ENCODE results near the gene PSMC5. TPM values are rescaled to one million over a fixed set of nuclear protein-coding genes. Genes with fewer than 3 reads are reported as not detected.
"Not testable (repeated sequence)": the region's sequence is repeated elsewhere in the genome, so short reads cannot be mapped to it uniquely, and the experiment has no call there.

PSMC5 gene
- total and polyA plus RNA-seq, 4 donors = 51.0 to 87.4 (median 72.2) TPM

DNA sequence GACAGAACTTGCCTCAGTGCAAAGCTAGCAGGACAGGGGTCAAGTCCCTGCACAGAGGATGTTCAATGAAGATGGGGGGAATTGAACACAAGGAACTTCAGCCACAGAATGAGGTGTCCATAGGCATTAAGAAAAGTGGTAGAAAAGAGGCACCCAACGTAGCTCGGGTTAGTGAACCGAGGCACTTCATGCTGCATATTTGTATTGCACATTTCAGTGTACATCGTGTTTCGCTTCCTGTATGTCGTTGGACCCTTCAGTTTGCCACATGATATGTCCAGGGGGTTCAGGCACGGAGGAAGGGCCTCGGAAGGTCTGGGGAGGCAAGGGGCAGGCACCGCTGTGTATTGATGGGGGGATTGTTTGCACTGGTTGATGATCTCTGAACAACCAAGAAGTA, 51.2 kb downstream of the PSMC5 start:
- not testable (repeated sequence) for H3K4me3 ChIP-seq (ENCODE audit: low read depth in 1 of 3, low read length in 3 of 3); H3K4me1 ChIP-seq (ENCODE audit: control insufficient read depth in 4 of 4, insufficient read depth in 4 of 4, low read length in 3 of 4); H3K27ac ChIP-seq (ENCODE audit: low read depth in 1 of 2, low read length in 2 of 2); DNase-seq (ENCODE audit: low spot score); H3K36me3 ChIP-seq (ENCODE audit: control insufficient read depth in 4 of 4, insufficient read depth in 3 of 4, low read depth in 1 of 4, low read length in 3 of 4); H3K9ac ChIP-seq (ENCODE audit: low read depth in 1 of 2, low read length in 2 of 2); H3K27me3 ChIP-seq (ENCODE audit: control insufficient read depth in 4 of 4, insufficient read depth in 4 of 4, low read length in 3 of 4); H3K9me3 ChIP-seq (ENCODE audit: control insufficient read depth in 4 of 4, low read length in 3 of 4)
- 82% methylated on average over 9 of the region's 9 CpGs for WGBS

DNA sequence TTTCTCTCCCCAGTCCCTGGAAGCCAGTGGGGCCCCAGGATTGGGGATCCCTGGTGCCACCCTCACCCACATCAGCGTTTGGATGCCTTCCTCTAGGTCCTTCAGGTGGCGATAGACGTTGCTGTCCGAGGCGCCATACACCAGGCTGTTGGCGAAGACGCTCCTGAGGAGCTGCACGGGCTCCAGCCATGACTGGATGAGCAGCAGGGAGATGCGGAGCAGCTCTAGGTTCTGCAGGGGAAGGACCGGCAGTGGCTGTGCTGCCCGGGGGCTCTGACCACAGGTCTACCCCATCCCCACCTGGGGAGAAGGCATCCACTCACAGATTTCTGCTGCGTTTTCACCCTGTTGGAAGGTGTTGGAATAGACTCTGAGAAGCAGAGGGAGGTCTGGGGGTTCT, 53.5 kb downstream of the PSMC5 start:
- no peak for DNase-seq (ENCODE audit: low spot score)
- no peaks in the 10 kb centered on the region for H3K9me3 ChIP-seq (ENCODE audit: control insufficient read depth in 4 of 4, low read length in 3 of 4)
- H3K27me3 ChIP-seq (ENCODE audit: control insufficient read depth in 4 of 4, insufficient read depth in 4 of 4, low read length in 3 of 4) = no peaks in the 10 kb centered on the region
- 87% methylated on average over 12 of the region's 12 CpGs for WGBS
- H3K9ac ChIP-seq (ENCODE audit: low read depth in 1 of 2, low read length in 2 of 2) = no peak overlapping the region
- TF ChIP-seq, protein P1, sequence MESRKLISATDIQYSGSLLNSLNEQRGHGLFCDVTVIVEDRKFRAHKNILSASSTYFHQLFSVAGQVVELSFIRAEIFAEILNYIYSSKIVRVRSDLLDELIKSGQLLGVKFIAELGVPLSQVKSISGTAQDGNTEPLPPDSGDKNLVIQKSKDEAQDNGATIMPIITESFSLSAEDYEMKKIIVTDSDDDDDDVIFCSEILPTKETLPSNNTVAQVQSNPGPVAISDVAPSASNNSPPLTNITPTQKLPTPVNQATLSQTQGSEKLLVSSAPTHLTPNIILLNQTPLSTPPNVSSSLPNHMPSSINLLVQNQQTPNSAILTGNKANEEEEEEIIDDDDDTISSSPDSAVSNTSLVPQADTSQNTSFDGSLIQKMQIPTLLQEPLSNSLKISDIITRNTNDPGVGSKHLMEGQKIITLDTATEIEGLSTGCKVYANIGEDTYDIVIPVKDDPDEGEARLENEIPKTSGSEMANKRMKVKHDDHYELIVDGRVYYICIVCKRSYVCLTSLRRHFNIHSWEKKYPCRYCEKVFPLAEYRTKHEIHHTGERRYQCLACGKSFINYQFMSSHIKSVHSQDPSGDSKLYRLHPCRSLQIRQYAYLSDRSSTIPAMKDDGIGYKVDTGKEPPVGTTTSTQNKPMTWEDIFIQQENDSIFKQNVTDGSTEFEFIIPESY (IDR thresholded peaks at IDR 0.05) = no peak
- TF ChIP-seq FOXA2 (IDR thresholded peaks at IDR 0.05) (no peak), GABPA (IDR thresholded peaks at IDR 0.05 in 1 of 2, conservative IDR thresholded peaks at IDR 0.05 in 1 of 2) (no peak)
- TF ChIP-seq, protein P2, sequence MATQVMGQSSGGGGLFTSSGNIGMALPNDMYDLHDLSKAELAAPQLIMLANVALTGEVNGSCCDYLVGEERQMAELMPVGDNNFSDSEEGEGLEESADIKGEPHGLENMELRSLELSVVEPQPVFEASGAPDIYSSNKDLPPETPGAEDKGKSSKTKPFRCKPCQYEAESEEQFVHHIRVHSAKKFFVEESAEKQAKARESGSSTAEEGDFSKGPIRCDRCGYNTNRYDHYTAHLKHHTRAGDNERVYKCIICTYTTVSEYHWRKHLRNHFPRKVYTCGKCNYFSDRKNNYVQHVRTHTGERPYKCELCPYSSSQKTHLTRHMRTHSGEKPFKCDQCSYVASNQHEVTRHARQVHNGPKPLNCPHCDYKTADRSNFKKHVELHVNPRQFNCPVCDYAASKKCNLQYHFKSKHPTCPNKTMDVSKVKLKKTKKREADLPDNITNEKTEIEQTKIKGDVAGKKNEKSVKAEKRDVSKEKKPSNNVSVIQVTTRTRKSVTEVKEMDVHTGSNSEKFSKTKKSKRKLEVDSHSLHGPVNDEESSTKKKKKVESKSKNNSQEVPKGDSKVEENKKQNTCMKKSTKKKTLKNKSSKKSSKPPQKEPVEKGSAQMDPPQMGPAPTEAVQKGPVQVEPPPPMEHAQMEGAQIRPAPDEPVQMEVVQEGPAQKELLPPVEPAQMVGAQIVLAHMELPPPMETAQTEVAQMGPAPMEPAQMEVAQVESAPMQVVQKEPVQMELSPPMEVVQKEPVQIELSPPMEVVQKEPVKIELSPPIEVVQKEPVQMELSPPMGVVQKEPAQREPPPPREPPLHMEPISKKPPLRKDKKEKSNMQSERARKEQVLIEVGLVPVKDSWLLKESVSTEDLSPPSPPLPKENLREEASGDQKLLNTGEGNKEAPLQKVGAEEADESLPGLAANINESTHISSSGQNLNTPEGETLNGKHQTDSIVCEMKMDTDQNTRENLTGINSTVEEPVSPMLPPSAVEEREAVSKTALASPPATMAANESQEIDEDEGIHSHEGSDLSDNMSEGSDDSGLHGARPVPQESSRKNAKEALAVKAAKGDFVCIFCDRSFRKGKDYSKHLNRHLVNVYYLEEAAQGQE (IDR thresholded peaks at IDR 0.05) = no peak
- no peaks in the 10 kb centered on the region for H3K4me1 ChIP-seq (ENCODE audit: control insufficient read depth in 4 of 4, insufficient read depth in 4 of 4, low read length in 3 of 4)
- H3K27ac ChIP-seq (ENCODE audit: low read depth in 1 of 2, low read length in 2 of 2) = no peak overlapping the region
- no peaks in the 10 kb centered on the region for H3K36me3 ChIP-seq (ENCODE audit: control insufficient read depth in 4 of 4, insufficient read depth in 3 of 4, low read depth in 1 of 4, low read length in 3 of 4)
- no peak overlapping the region for H3K4me3 ChIP-seq (ENCODE audit: low read depth in 1 of 3, low read length in 3 of 3)

DNA sequence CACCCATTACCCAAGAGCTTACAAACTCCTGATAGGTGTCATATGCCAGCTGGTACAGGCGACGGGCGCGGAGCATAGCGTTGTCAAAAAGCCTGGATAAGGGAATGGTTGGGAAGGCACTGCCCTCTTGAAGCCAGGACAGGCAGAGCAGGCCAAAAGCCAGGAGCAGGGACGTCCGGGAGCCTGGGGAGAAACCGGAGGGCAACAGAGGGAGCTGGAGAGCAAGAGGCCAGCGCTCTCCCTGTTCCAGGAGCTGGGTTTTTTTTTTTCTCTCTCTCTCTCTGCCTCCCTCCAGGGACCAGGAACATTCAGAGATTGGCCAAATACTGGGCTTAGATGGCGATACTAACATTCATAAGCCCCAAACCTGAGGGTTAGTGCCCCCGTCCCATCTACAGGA, 54.1 kb downstream of the PSMC5 start:
- DNase-seq (ENCODE audit: low spot score); H3K4me1 ChIP-seq (ENCODE audit: control insufficient read depth in 4 of 4, insufficient read depth in 4 of 4, low read length in 3 of 4); H3K9me3 ChIP-seq (ENCODE audit: control insufficient read depth in 4 of 4, low read length in 3 of 4); H3K9ac ChIP-seq (ENCODE audit: low read depth in 1 of 2, low read length in 2 of 2); H3K27me3 ChIP-seq (ENCODE audit: control insufficient read depth in 4 of 4, insufficient read depth in 4 of 4, low read length in 3 of 4); H3K4me3 ChIP-seq (ENCODE audit: low read depth in 1 of 3, low read length in 3 of 3); H3K27ac ChIP-seq (ENCODE audit: low read depth in 1 of 2, low read length in 2 of 2); H3K36me3 ChIP-seq (ENCODE audit: control insufficient read depth in 4 of 4, insufficient read depth in 3 of 4, low read depth in 1 of 4, low read length in 3 of 4): not testable (repeated sequence)
- WGBS = 54% methylated on average over 11 of the region's 11 CpGs

Other genes with a start within 250 kb of the PSMC5 start
- gene TACO1, start 226.5 kb upstream of the PSMC5 start, total RNA-seq = 10 to 100 TPM; 14.3 to 33.2 TPM
- gene TACO1, start 226.5 kb upstream of the PSMC5 start, polyA plus RNA-seq = 10 to 100 TPM; 50.1 to 55.8 TPM
- 10 to 100 TPM; 12.8 to 28.7 TPM for gene MAP3K3, start 205.0 kb upstream of the PSMC5 start, total RNA-seq
- gene MAP3K3, start 205.0 kb upstream of the PSMC5 start, polyA plus RNA-seq = 1 to 10 TPM; 3.9 to 9.1 TPM
- 10 to 100 TPM in 1 of 2 donors, 1 to 10 TPM in 1; 6.2 to 24.2 TPM for gene LIMD2, start 127.3 kb upstream of the PSMC5 start, total RNA-seq
- 1 to 10 TPM; 5.9 to 9.6 TPM for gene LIMD2, start 127.3 kb upstream of the PSMC5 start, polyA plus RNA-seq
- 10 to 100 TPM in 1 of 2 donors, 1 to 10 TPM in 1; 7.8 to 17.9 TPM for gene STRADA, start 85.6 kb upstream of the PSMC5 start, total RNA-seq
- 1 to 10 TPM; 7.7 to 8.6 TPM for gene STRADA, start 85.6 kb upstream of the PSMC5 start, polyA plus RNA-seq
- gene CCDC47, start 53.8 kb upstream of the PSMC5 start, total RNA-seq = 10 to 100 TPM; 67.7 to 87.2 TPM
- gene CCDC47, start 53.8 kb upstream of the PSMC5 start, polyA plus RNA-seq = 10 to 100 TPM; 33.0 to 57.8 TPM
- gene DDX42, start 53.3 kb upstream of the PSMC5 start, total RNA-seq = 10 to 100 TPM; 39.7 to 64.2 TPM
- 10 to 100 TPM; 15.0 to 20.1 TPM for gene DDX42, start 53.3 kb upstream of the PSMC5 start, polyA plus RNA-seq
- gene FTSJ3, start 232 bp downstream of the PSMC5 start, total RNA-seq = 10 to 100 TPM; 20.2 to 31.1 TPM
- 10 to 100 TPM; 10.5 to 18.2 TPM for gene FTSJ3, start 232 bp downstream of the PSMC5 start, polyA plus RNA-seq
- 10 to 100 TPM; 36.3 to 67.9 TPM for gene SMARCD2, start 15.3 kb downstream of the PSMC5 start, total RNA-seq
- 10 to 100 TPM; 14.5 to 42.5 TPM for gene SMARCD2, start 15.3 kb downstream of the PSMC5 start, polyA plus RNA-seq
- not detected for gene CSH2, start 46.2 kb downstream of the PSMC5 start, total RNA-seq
- gene CSH2, start 46.2 kb downstream of the PSMC5 start, polyA plus RNA-seq = not detected
- not detected for gene GH2, start 54.5 kb downstream of the PSMC5 start, total RNA-seq
- not detected for gene GH2, start 54.5 kb downstream of the PSMC5 start, polyA plus RNA-seq
- gene CSH1, start 69.1 kb downstream of the PSMC5 start, total RNA-seq = not detected
- not detected for gene CSH1, start 69.1 kb downstream of the PSMC5 start, polyA plus RNA-seq
- gene CSHL1, start 83.8 kb downstream of the PSMC5 start, total RNA-seq = not detected
- gene CSHL1, start 83.8 kb downstream of the PSMC5 start, polyA plus RNA-seq = not detected
- gene GH1, start 91.4 kb downstream of the PSMC5 start, total RNA-seq = not detected
- gene GH1, start 91.4 kb downstream of the PSMC5 start, polyA plus RNA-seq = not detected
- gene CD79B, start 104.9 kb downstream of the PSMC5 start, total RNA-seq = 1 to 10 TPM; 1.3 to 6.5 TPM
- gene CD79B, start 104.9 kb downstream of the PSMC5 start, polyA plus RNA-seq = 1 to 10 TPM; 3.4 to 3.6 TPM
- gene SCN4A, start 145.5 kb downstream of the PSMC5 start, total RNA-seq = 1 to 10 TPM in 1 of 2 donors, under 1 TPM in 1; 0.70 to 1.3 TPM
- under 1 TPM; 0.04 to 0.15 TPM for gene SCN4A, start 145.5 kb downstream of the PSMC5 start, polyA plus RNA-seq
- under 1 TPM in 1 of 2 donors, not detected in 1; 0.14 TPM for gene PRR29, start 170.9 kb downstream of the PSMC5 start, total RNA-seq
- under 1 TPM; 0.02 to 0.35 TPM for gene PRR29, start 170.9 kb downstream of the PSMC5 start, polyA plus RNA-seq
- 10 to 100 TPM; 10.1 to 17.5 TPM for gene ICAM2, start 193.2 kb downstream of the PSMC5 start, total RNA-seq
- gene ICAM2, start 193.2 kb downstream of the PSMC5 start, polyA plus RNA-seq = 10 to 100 TPM in 1 of 2 donors, 1 to 10 TPM in 1; 9.6 to 14.7 TPM